Sigmoid colon (tissue), 4 donors: ENCODE measurements around the gene PFDN1.

ENCODE experiments used
- POLR2A ChIP-seq, 2 donors: fragments of 450-650 bp; IDR thresholded peaks; one replicate each; pipeline ENCODE4 v1.6.1; 2016; ENCODE audit warnings: antibody characterized with exemption in 2 of 2, mild to moderate bottlenecking in 2 of 2, moderate library complexity in 2 of 2
- POLR2AphosphoS5 ChIP-seq, 4 donors: sonication (generic); formaldehyde crosslinking; IDR thresholded peaks; one replicate each; pipeline ENCODE4 v1.6.1; 2017; ENCODE audit warnings: antibody characterized with exemption in 4 of 4
- TF ChIP-seq, protein P1 (sequence below), 4 experiments: fragments of 450-650 bp in 3 of 4; fragments of 200-600 bp in 1 of 4; IDR thresholded peaks; one replicate each; pipeline ENCODE4 v1.5.1; 2016 to 2019; ENCODE audit warnings: antibody characterized with exemption in 4 of 4, mild to moderate bottlenecking in 3 of 4, moderate library complexity in 2 of 4

- TF ChIP-seq, protein P1, sequence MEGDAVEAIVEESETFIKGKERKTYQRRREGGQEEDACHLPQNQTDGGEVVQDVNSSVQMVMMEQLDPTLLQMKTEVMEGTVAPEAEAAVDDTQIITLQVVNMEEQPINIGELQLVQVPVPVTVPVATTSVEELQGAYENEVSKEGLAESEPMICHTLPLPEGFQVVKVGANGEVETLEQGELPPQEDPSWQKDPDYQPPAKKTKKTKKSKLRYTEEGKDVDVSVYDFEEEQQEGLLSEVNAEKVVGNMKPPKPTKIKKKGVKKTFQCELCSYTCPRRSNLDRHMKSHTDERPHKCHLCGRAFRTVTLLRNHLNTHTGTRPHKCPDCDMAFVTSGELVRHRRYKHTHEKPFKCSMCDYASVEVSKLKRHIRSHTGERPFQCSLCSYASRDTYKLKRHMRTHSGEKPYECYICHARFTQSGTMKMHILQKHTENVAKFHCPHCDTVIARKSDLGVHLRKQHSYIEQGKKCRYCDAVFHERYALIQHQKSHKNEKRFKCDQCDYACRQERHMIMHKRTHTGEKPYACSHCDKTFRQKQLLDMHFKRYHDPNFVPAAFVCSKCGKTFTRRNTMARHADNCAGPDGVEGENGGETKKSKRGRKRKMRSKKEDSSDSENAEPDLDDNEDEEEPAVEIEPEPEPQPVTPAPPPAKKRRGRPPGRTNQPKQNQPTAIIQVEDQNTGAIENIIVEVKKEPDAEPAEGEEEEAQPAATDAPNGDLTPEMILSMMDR (IDR thresholded peaks at IDR 0.05): no peak
- TF ChIP-seq POLR2A (IDR thresholded peaks at IDR 0.05): no peak
- TF ChIP-seq POLR2AphosphoS5 (IDR thresholded peaks at IDR 0.05): no peak
Measured at GRCh38 chr5:140216478-140217074, 86.3 kb downstream of the PFDN1 start.
